ENCODE data around the gene C1orf216.
"Not testable (repeated sequence)": the region's sequence is repeated elsewhere in the genome, so short reads cannot be mapped to it uniquely, and the experiment has no call there.

The C1orf216 gene

DNA sequence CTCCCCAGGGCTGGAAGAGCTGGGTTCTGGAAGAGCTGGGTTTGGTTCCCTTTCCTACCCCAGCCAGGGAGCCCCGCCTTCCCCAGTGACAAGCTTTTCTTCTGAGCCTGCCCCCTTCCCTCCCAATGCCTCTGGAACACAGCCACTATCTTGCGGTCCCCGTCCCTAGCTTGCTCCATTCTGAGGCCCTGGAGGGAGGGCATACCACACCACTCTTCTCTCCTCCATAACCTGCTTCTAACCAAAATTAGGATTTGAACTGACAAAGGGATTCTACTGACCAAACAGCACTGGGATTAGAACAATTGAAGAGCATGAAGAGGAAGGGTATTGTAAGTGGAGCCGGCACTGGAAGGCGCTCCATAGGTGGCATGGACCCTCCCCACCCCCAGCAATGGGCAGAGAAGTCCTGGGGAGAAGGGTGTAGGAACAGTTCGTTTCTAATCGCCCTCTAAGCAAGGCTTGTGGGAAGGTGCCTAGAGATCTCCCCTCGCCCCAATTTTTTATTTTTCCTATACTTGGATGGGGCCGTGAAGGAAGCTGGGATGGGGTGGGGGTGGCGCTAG, 690 bp downstream of the C1orf216 start:
- peak overlapping the region; percentile 82 for H3K4me3 ChIP-seq (ENCODE audit: low read length)
- TF ChIP-seq, protein P1, sequence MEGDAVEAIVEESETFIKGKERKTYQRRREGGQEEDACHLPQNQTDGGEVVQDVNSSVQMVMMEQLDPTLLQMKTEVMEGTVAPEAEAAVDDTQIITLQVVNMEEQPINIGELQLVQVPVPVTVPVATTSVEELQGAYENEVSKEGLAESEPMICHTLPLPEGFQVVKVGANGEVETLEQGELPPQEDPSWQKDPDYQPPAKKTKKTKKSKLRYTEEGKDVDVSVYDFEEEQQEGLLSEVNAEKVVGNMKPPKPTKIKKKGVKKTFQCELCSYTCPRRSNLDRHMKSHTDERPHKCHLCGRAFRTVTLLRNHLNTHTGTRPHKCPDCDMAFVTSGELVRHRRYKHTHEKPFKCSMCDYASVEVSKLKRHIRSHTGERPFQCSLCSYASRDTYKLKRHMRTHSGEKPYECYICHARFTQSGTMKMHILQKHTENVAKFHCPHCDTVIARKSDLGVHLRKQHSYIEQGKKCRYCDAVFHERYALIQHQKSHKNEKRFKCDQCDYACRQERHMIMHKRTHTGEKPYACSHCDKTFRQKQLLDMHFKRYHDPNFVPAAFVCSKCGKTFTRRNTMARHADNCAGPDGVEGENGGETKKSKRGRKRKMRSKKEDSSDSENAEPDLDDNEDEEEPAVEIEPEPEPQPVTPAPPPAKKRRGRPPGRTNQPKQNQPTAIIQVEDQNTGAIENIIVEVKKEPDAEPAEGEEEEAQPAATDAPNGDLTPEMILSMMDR (conservative IDR thresholded peaks at IDR 0.05; ENCODE audit: low read depth, low read length), result no peak
- no peak for DNase-seq (ENCODE audit: low read depth)

DNA sequence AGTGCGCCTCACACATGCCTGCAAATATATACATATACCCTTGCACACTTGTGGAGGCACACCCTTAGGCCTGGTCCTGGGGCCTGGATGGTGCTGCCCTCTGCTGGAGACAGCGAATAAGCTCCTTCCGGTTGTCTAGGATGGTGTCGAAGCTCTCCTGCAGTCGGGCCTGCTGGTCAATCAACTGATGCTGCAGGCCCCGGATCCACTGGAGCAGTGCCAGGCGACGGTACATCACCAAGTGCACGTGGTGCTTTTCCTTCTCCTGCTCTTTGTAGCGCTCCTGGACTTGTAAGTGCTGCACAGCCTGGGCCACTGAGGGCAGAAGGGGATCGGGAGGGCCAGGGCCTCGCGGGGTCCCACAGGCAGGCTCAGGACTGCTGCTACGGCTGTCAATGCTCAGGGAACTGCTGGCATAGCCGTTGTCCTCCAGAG, 3.1 kb downstream of the C1orf216 start:
- peak; percentile 28 for DNase-seq (ENCODE audit: low read depth)
- TF ChIP-seq, protein P1 (conservative IDR thresholded peaks at IDR 0.05; ENCODE audit: low read depth, low read length), result peak; percentile 90
- H3K4me3 ChIP-seq (ENCODE audit: low read length), result no peak overlapping the region

DNA sequence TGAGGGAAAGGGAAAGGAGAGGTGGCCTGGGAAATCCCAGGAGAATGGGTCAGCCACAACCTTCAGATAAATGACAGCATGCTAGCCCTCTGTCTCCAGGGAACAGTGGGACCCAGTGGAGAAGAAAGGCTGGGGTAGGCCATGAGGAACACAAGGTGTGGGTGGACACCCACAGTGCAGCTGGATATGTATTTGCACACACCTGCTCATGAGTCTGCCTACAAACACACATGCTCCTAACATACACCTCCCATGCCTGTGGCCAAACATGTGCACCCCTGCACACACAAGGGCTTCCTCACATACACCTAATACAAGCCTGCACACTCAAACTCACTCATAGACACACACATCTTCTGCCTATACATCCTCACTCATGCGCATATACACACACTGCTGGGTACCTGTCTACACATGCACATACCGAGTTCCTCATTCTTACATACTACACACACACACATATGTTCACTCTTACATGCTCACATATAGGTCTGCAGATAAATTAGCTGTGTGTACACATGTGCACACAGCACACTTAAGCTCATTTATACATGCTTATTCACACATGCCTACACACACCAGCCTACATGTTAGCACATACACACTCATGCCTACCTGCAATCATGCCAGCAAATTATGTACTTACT, 3.6 kb downstream of the C1orf216 start:
- no peak overlapping the region for H3K4me3 ChIP-seq (ENCODE audit: low read length)
- TF ChIP-seq, protein P1 (conservative IDR thresholded peaks at IDR 0.05; ENCODE audit: low read depth, low read length), result no peak
- DNase-seq (ENCODE audit: low read depth), result no peak

DNA sequence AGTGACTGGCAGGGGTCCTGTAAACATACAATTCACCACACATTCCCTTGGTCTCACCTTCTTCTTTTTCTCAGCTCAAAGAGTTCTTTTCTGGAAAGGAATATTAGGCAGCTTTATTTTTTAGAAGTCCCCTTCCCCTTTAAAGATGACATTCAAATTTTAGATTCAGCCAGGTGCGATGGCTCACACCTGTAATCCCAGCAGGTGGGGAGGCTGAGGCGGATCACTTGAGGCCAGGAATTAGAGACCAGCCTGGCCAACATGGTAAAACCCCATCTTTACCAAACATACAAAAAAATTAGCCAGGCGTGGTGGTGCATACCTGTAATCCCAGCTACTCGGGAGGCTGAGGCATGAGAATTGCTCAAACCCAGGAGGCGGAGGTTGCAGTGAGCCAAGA, 7.6 kb downstream of the C1orf216 start:
- H3K4me3 ChIP-seq (ENCODE audit: low read length); DNase-seq (ENCODE audit: low read depth): not testable (repeated sequence)

DNA sequence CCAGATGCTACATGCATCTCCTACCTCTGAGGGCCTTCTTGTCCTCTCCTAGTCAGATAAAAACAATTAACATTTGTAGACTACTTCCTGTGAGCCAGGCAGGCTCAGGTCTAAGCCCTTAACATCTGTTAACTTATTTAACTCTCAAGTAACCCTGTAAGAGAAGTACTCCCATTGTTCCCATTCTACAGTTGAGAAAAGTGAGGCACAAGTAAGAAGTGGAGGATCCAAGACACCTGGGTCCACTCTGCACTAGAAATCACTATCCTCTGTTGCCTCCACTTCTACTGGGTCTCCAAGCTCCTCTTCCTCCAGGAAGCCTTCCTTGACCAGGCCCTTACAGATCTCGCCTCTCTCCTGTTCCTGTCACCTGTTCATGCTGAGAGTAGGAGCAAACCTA, 9.7 kb downstream of the C1orf216 start:
- TF ChIP-seq, protein P1 (conservative IDR thresholded peaks at IDR 0.05; ENCODE audit: low read depth, low read length), result no peak
- no peak for DNase-seq (ENCODE audit: low read depth)
- H3K4me3 ChIP-seq (ENCODE audit: low read length), result no peak overlapping the region

DNA sequence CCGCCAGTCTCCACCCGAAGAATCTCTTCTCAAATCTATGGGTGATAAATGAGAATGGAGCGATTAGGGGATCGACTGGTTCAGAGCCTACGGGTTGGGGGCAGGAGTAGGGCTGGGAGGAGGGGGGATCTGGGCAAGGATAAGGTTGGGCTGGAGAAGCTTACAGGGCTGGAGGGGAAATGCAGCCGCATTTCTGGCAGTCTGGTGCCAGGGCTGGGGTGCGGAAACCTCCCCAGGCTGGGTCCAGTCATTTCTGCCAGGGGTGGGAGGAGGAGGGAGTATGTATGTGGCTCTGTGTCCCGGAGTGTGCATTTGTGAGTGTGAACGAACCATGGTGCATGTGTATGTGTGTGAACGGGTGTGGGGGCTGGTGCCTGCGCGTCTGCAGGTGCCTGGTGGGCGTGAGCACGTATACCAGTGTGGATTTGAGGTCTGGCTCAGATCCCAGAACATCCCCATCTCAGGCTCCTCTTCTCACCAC, 10.2 kb downstream of the C1orf216 start:
- TF ChIP-seq, protein P1 (conservative IDR thresholded peaks at IDR 0.05; ENCODE audit: low read depth, low read length), result no peak
- peak overlapping the region; percentile 53 for H3K4me3 ChIP-seq (ENCODE audit: low read length)
- no peak for DNase-seq (ENCODE audit: low read depth)

GRCh38 chr1:35707601-35708440, 10.9 kb downstream of the C1orf216 start:
- TF ChIP-seq, protein P1 (conservative IDR thresholded peaks at IDR 0.05; ENCODE audit: low read depth, low read length), result no peak
- peak overlapping the region; percentile 53 for H3K4me3 ChIP-seq (ENCODE audit: low read length)
- no peak for DNase-seq (ENCODE audit: low read depth)

Data from retinal pigment epithelial cell (primary cell).